HUES64 (cell line): Measurements from ENCODE around the gene B3GALNT2.

Experiments
- H3K27ac ChIP-seq: 2 replicates; pipeline ENCODE4 v1.7.0; 2013; ENCODE audit warnings: low read depth, low read length, inconsistent platforms
- H3K27me3 ChIP-seq: 2 replicates; pipeline ENCODE4 v1.6.1; 2013; ENCODE audit warnings: mild to moderate bottlenecking, low read length; ENCODE audit not compliant: insufficient read depth
- H3K36me3 ChIP-seq: 2 replicates; pipeline ENCODE4 v1.6.1; 2013; ENCODE audit warnings: mild to moderate bottlenecking, low read length; ENCODE audit not compliant: insufficient read depth
- H3K4me1 ChIP-seq: 2 replicates; pipeline ENCODE4 v1.6.1; 2013; ENCODE audit warnings: mild to moderate bottlenecking, low read length, moderate library complexity; ENCODE audit not compliant: insufficient read depth
- H3K4me3 ChIP-seq: 2 replicates; pipeline ENCODE4 v1.5.1; 2013; ENCODE audit warnings: mild to moderate bottlenecking, low read length, moderate library complexity
- H3K9ac ChIP-seq: 2 replicates; pipeline ENCODE4 v1.6.1; 2013; ENCODE audit warnings: mild to moderate bottlenecking, low read depth, low read length
- H3K9me3 ChIP-seq: 2 replicates; pipeline ENCODE4 v1.6.1; 2013; ENCODE audit warnings: low read depth, low read length; ENCODE audit not compliant: insufficient read depth
- WGBS: fragments of 150-250, 120-280 bp; methylation state at CpG from one replicate; pipeline ENCODE4 v1.1.7; 2013; ENCODE audit warnings: missing lambda C conversion rate; 5-methylcytosine and 5-hydroxymethylcytosine counted together

The B3GALNT2 gene

DNA sequence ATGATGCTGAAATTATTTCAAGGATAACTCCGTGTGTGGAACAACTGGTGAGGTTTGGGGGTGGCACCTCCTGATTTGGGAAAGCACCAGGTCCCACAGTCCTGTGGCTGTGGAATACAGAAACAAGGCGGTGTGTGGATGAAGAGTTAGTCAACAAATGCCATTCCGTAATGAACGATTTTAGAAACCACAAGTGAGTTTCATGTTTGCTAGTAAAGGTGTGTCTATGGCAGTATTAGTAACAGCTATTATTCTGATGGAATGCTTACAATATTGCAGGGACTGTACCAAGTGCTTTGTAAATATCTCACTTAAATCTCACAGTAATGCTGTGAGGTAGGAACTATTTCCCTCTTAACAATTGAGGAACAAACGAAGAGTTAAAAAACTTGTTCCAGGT, 53.8 kb downstream of the B3GALNT2 start:
- H3K9ac ChIP-seq: no peak overlapping the region
- peaks cover 93% of the 10 kb centered on the region for H3K36me3 ChIP-seq
- H3K27ac ChIP-seq: peak overlapping the region; percentile 34; the same call in 1 of the 2 replicates
- no peak overlapping the region for H3K4me3 ChIP-seq
- WGBS: 95% methylated on average over 4 of the region's 5 CpGs
- no peaks in the 10 kb centered on the region for H3K9me3 ChIP-seq
- no peaks in the 10 kb centered on the region for H3K4me1 ChIP-seq
- H3K27me3 ChIP-seq: no peaks in the 10 kb centered on the region

DNA sequence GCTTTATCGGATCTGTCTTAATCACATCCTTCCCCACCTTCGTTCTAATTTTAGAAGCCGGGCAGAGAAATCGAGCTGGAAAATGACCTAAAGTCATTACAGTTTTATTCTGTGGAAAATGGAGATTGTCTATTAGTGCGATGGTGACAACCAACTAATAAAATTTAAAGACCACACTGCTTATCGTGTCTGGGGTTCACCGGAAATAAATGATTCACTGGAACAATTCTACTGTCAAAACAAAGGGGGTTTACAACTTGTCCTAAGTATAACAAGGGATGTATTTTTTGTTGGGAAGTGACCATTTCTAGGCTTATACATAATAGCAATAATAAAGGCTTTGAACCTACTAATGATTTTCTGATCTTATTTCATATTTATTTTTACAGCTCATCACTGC, 55.6 kb downstream of the B3GALNT2 start:
- Histone ChIP-seq H3K36me3 (peaks cover 94% of the 10 kb centered on the region), H3K27me3 (no peaks in the 10 kb centered on the region), H3K4me1 (no peaks in the 10 kb centered on the region), H3K9ac (no peak overlapping the region), H3K27ac (no peak overlapping the region), H3K4me3 (no peak overlapping the region), H3K9me3 (no peaks in the 10 kb centered on the region)
- 97% methylated on average over 6 of the region's 7 CpGs for WGBS

DNA sequence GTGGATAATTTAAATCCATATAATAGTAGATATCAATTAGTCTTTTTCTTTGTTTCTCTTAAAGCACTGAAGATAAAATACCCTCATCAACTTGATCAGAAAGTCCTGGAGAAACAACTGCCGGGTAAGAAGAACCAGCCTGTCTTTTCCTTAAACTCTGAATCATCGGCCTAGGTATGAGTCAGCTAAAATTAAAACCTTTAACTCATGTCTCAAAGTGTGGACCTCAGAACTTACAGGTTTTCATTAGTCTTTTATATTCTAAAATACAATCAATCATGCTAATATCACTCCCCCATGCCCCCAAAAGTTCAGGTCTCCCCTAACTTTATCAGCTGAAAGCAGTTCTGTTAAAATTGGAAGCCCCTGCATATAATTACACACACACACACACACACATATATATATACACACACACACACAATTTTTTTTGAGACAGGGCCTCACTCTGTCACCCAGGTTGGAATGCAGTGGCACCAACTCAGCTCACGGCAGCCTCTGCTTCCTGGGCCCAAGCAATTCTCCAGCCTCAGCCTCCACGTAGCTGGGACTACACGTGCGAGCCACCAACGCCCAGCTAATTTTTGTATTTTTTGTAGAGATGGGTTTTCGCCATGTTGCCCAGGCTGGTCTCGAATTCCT, 61.3 kb downstream of the B3GALNT2 start:
- H3K27ac ChIP-seq: no peak overlapping the region
- H3K4me1 ChIP-seq: no peaks in the 10 kb centered on the region
- H3K36me3 ChIP-seq: peaks cover 77% of the 10 kb centered on the region
- H3K9ac ChIP-seq: no peak overlapping the region
- no peaks in the 10 kb centered on the region for H3K9me3 ChIP-seq
- WGBS: 96% methylated on average over 9 of the region's 9 CpGs
- no peaks in the 10 kb centered on the region for H3K27me3 ChIP-seq
- no peak overlapping the region for H3K4me3 ChIP-seq

DNA sequence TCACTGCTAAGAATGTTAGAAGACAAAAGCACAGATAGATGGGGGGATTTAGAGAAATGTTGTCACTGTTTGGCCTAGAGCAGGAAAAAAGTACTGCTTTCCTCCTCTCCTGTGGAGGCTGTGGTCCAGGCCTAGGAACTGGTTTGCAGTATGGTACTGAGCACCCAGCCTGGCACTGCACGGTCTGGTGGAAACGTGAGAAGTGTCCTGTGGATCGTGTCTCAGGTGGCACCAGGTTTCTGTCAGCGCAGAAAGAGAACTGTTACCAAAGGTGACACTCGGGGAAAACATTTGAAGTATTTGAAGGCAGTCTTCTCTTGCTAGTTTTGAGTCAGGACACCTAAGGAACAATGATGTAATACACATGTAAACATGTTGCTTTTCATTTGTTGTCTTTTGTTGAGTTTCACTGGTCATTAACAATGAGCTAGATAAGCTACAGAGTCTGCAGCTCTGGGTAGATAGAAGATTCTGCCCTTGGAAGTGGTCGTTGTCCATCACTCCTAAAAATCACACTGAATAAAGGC, 63.0 kb downstream of the B3GALNT2 start:
- H3K36me3 ChIP-seq: peaks cover 79% of the 10 kb centered on the region
- no peaks in the 10 kb centered on the region for H3K9me3 ChIP-seq
- no peak overlapping the region for H3K4me3 ChIP-seq
- no peak overlapping the region; the same call in 1 of the 2 replicates for H3K27ac ChIP-seq
- no peak overlapping the region for H3K9ac ChIP-seq
- 96% methylated on average over 6 of the region's 6 CpGs for WGBS
- no peaks in the 10 kb centered on the region for H3K4me1 ChIP-seq
- no peaks in the 10 kb centered on the region for H3K27me3 ChIP-seq

DNA sequence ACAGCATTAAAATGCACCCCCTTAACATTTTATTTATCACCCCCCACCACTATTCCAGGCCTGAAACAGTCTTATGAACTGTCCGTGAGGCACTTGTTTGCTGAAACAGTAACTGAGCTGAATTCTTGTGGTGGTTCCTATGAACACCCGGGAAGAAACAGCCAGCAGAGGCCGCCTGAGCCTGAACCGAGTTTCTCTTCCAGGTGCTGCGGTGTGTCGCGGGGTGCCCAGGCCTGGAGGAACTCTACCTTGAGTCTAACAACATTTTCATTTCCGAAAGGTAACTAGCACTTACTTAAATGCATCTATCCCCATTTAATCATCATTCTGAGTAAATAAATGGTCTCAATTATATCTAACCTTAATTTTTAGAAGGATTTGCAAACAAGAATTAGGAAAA, 70.3 kb downstream of the B3GALNT2 start:
- Histone ChIP-seq H3K4me1 (no peaks in the 10 kb centered on the region), H3K9ac (no peak overlapping the region), H3K4me3 (no peak overlapping the region), H3K9me3 (no peaks in the 10 kb centered on the region), H3K27ac (no peak overlapping the region), H3K27me3 (no peaks in the 10 kb centered on the region), H3K36me3 (peaks cover 54% of the 10 kb centered on the region)
- 95% methylated on average over 8 of the region's 8 CpGs for WGBS

DNA sequence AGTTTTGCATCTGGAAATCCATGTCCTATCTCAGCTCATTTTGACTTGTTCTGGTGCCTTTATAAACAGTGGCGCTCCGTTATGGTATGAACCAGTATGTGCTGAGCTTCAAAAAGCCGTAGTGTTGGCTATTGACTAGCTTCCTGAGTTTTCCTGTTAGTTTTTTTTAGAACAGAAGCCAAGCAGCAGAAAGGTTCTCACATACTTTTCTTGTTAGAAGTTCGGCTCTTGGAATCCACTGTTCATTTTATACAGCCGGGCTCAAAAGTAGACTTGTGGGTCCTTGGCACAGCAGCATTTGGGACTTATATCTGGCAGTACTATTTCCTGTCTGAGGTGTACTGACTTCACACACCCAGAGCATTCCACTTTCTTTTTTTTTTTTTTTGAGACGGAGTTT, 73.3 kb downstream of the B3GALNT2 start:
- no peak overlapping the region for H3K27ac ChIP-seq
- H3K9ac ChIP-seq: no peak overlapping the region
- no peaks in the 10 kb centered on the region for H3K27me3 ChIP-seq
- H3K9me3 ChIP-seq: no peaks in the 10 kb centered on the region
- H3K4me1 ChIP-seq: no peaks in the 10 kb centered on the region
- H3K4me3 ChIP-seq: no peak overlapping the region
- peaks cover 26% of the 10 kb centered on the region for H3K36me3 ChIP-seq
- 97% methylated on average over 6 of the region's 6 CpGs for WGBS

DNA sequence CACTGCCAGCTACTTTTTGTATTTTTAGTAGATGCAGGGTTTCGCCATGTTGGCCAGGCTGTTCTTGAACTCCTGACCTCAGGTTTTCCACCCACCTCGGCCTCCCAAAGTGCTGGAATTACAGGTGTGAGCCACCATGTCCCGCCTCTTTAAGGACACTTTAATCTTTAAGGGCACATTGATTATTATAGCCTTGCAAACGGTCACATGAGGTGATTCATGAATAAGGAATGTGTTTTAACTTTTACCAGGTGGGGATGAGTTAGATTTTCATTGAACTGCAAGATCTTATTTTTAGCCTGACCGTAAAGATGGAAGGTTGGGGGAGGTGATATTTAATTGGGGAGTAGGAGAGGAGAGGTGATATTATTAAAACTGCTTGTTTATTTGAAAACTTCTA, 75.1 kb downstream of the B3GALNT2 start:
- 91% methylated on average over 5 of the region's 5 CpGs for WGBS
- Histone ChIP-seq H3K4me1 (no peaks in the 10 kb centered on the region), H3K27ac (no peak overlapping the region)

DNA sequence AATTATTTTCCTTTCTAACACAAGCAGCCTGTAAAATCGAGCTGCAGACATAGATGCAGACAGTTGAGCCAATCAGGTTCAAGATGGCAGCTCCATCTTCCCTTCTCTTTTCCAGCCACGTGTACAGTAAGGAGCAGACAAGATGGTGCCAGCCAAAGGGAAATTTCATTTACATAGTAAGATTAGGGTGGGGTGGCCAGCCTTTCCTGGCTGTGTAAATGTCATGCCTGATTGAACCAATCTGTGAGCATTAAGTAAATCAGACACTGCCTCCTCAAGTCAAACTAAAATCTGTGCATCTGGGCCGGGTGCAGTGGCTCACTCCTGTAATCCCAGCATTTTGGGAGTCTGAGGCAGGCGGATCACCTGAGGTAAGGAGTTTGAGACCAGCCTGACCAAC, 76.8 kb downstream of the B3GALNT2 start:
- Histone ChIP-seq H3K27ac (no peak overlapping the region), H3K9ac (no peak overlapping the region), H3K36me3 (peaks cover 4% of the 10 kb centered on the region; the same call in 1 of the 2 replicates), H3K9me3 (no peaks in the 10 kb centered on the region), H3K27me3 (no peaks in the 10 kb centered on the region), H3K4me3 (no peak overlapping the region), H3K4me1 (peaks cover 6% of the 10 kb centered on the region; the same call in 1 of the 2 replicates)
- 90% methylated on average over 4 of the region's 4 CpGs for WGBS

More for the DNA sequence above, 75.1 kb downstream of the B3GALNT2 start:
- Histone ChIP-seq H3K4me3 (no peak overlapping the region), H3K27me3 (no peaks in the 10 kb centered on the region), H3K9me3 (no peaks in the 10 kb centered on the region), H3K9ac (no peak overlapping the region), H3K36me3 (peaks cover 12% of the 10 kb centered on the region)

DNA sequence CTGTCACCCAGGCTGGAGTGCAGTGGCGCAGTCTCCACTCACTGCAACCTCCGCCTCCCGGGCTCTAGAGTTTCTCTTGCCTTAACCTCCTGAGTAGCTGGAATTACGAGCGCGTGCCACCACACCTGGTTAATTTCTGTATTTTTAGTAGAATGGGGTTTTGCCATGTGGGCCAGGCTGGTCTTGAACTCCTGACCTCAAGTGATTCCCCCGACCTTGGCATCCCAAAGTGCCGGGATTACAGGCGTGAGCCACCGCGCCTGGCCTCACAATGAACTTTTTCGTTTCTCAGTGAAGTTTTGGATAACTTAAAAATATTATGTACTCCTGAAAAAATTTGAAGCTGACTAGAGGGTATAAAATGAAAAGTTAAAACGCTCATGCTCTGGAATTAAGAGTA, 77.6 kb downstream of the B3GALNT2 start:
- Histone ChIP-seq H3K4me3 (no peak overlapping the region), H3K27ac (no peak overlapping the region), H3K4me1 (peaks cover 6% of the 10 kb centered on the region; the same call in 1 of the 2 replicates), H3K27me3 (no peaks in the 10 kb centered on the region), H3K9me3 (no peaks in the 10 kb centered on the region), H3K9ac (no peak overlapping the region), H3K36me3 (peaks cover 4% of the 10 kb centered on the region; the same call in 1 of the 2 replicates)
- WGBS: 97% methylated on average over 13 of the region's 13 CpGs

DNA sequence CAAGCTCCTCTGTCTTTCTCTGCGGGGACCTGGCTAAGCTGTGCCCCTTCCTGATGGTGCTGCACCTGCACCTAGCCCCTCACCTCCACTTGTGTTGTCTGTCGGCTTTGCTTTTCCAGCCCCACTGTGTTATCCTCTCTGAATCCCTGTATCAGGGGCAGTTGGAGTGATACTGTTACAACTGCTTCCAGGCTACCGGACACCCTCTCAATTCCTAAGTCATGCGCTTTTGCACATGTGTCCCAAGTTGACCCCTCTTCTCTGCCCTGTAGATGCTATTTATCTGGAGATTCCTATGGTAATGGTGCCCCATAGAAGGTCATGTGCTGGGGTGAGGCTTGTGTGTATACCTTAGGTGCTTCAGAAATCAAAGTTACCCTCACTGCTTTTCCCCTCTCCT, 78.1 kb downstream of the B3GALNT2 start:
- no peak overlapping the region for H3K4me3 ChIP-seq
- no peak overlapping the region for H3K27ac ChIP-seq
- no peaks in the 10 kb centered on the region for H3K27me3 ChIP-seq
- no peak overlapping the region for H3K9ac ChIP-seq
- 97% methylated on average over 4 of the region's 4 CpGs for WGBS
- H3K9me3 ChIP-seq: no peaks in the 10 kb centered on the region
- H3K4me1 ChIP-seq: peaks cover 6% of the 10 kb centered on the region; the same call in 1 of the 2 replicates
- peaks cover 4% of the 10 kb centered on the region; the same call in 1 of the 2 replicates for H3K36me3 ChIP-seq

DNA sequence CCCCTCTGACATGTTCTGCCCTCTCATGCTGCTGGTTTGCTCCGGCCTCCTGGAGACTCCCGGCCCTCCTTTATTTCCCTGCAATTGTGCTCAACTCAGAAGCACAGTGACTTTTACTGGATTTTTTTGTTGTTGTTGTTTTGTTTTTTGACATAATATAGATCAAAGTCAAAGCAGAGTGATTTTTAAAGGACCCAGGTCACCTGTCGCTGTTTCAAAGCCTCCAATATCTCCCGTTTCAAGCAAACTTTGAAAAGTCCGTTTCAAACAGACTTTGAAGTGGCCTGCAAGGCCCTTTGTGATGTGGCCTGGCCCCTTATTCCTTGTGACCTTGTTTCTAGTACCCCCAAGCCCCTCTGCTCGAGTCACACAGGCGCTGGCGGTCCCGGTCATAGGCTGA, 78.9 kb downstream of the B3GALNT2 start:
- no peak overlapping the region for H3K9ac ChIP-seq
- H3K27me3 ChIP-seq: no peaks in the 10 kb centered on the region
- 95% methylated on average over 9 of the region's 9 CpGs for WGBS
- no peak overlapping the region for H3K4me3 ChIP-seq
- H3K36me3 ChIP-seq: no peaks in the 10 kb centered on the region
- H3K9me3 ChIP-seq: no peaks in the 10 kb centered on the region
- H3K27ac ChIP-seq: no peak overlapping the region
- peaks cover 6% of the 10 kb centered on the region; the same call in 1 of the 2 replicates for H3K4me1 ChIP-seq
